Measurements from ENCODE around the gene FOXRED1. TPM values are rescaled to one million over a fixed set of nuclear protein-coding genes. Genes with fewer than 3 reads are reported as not detected.
"Not testable (repeated sequence)": the region's sequence is repeated elsewhere in the genome, so short reads cannot be mapped to it uniquely, and the experiment has no call there.

FOXRED1 gene
- total RNA-seq, 2 donors from 2014 or later, result 19.9 to 63.4 TPM

- Histone ChIP-seq H3K4me1 (no peaks in the 10 kb centered on the region), H3K9ac (ENCODE audit: low read depth in 2 of 2, low read length in 2 of 2) (no peak overlapping the region), H3K4me3 (no peak overlapping the region), H3K36me3 (peaks cover 12% of the 10 kb centered on the region), H3K27ac (no peak overlapping the region), H3K9me3 (no peaks in the 10 kb centered on the region), H3K27me3 (no peaks in the 10 kb centered on the region)
- DNase-seq, result no peak
- intact Hi-C loops (cut with DNase I), result no loop called here
- no peak for TF ChIP-seq CTCF (IDR thresholded peaks at IDR 0.05)
These were observed 15.7 kb upstream of the FOXRED1 start for GRCh38 chr11:126253265-126253664.

GRCh38 chr11:126254819-126255218 lies 14.1 kb upstream of the FOXRED1 start:
- H3K4me1 ChIP-seq, result no peaks in the 10 kb centered on the region
- no peaks in the 10 kb centered on the region for H3K27me3 ChIP-seq
- H3K4me3 ChIP-seq, result no peak overlapping the region
- no peak for TF ChIP-seq CTCF (IDR thresholded peaks at IDR 0.05)
- intact Hi-C loops (cut with DNase I), result no loop called here
- no peak overlapping the region for H3K9ac ChIP-seq (ENCODE audit: low read depth in 2 of 2, low read length in 2 of 2)
- H3K27ac ChIP-seq, result no peak overlapping the region
- H3K9me3 ChIP-seq, result no peaks in the 10 kb centered on the region
- no peak for DNase-seq
- H3K36me3 ChIP-seq, result peaks cover 12% of the 10 kb centered on the region

- H3K9ac ChIP-seq (ENCODE audit: low read depth in 2 of 2, low read length in 2 of 2), result not testable (repeated sequence)
These were observed 13.4 kb upstream of the FOXRED1 start for GRCh38 chr11:126255507-126255906.

DNA sequence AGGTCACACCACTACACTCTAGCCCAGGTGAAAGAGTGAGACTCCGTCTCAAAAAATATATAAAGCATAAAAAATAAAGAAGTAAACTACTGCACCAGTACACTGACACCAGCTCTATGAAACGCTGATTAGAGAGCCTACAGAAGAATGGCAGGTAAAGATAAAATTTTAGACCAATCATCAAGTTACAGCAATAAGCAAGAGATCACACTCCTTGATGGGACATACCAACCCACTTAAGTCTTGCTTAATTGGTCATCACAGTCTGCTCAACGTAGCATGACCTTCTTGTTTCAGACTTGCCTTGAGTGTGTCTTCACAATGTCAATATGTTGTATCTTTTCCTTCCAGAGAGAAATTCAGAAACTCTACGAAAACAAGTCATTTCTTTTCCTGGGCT lies 12.7 kb upstream of the FOXRED1 start:
- intact Hi-C loops (cut with DNase I), result no loop called here
- no peak for TF ChIP-seq CTCF (IDR thresholded peaks at IDR 0.05)
- no peaks in the 10 kb centered on the region for H3K4me1 ChIP-seq
- no peaks in the 10 kb centered on the region for H3K9me3 ChIP-seq
- DNase-seq, result no peak
- H3K4me3 ChIP-seq, result no peak overlapping the region
- no peak overlapping the region for H3K9ac ChIP-seq (ENCODE audit: low read depth in 2 of 2, low read length in 2 of 2)
- H3K36me3 ChIP-seq, result peaks cover 12% of the 10 kb centered on the region
- H3K27me3 ChIP-seq, result no peaks in the 10 kb centered on the region
- no peak overlapping the region for H3K27ac ChIP-seq

More at GRCh38 chr11:126255507-126255906, 13.4 kb upstream of the FOXRED1 start:
- H3K27ac ChIP-seq; H3K4me1 ChIP-seq; H3K27me3 ChIP-seq; intact Hi-C loops (cut with DNase I); H3K9me3 ChIP-seq; DNase-seq; H3K4me3 ChIP-seq: not testable (repeated sequence)
- H3K36me3 ChIP-seq, result peaks cover 12% of the 10 kb centered on the region

DNA sequence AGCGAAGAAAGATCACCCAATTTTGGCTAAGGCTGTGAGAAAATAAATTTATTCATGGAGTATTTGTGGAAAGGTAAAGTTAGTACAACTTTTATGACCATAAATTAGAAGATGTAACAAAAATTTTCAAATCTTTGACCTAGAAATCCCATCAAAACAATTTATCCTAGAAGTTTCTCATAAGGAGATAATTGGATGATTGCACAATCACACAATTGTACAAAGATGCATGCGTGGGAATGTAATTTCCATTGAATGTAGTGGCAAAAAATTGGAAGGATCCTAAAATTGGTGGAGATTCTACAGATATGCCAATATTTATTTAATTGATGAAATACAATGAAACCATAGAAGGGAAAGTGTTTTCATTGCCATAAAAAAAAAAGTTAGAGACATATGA lies 11.8 kb upstream of the FOXRED1 start:
- no peak for TF ChIP-seq CTCF (IDR thresholded peaks at IDR 0.05)
- Histone ChIP-seq H3K27ac (no peak overlapping the region), H3K36me3 (peaks cover 12% of the 10 kb centered on the region), H3K27me3 (no peaks in the 10 kb centered on the region), H3K4me1 (no peaks in the 10 kb centered on the region), H3K9me3 (no peaks in the 10 kb centered on the region), H3K4me3 (no peak overlapping the region), H3K9ac (ENCODE audit: low read depth in 2 of 2, low read length in 2 of 2) (no peak overlapping the region)
- intact Hi-C loops (cut with DNase I), result no loop called here
- no peak for DNase-seq

GRCh38 chr11:126257764-126258163 lies 11.2 kb upstream of the FOXRED1 start:
- Histone ChIP-seq H3K9ac (ENCODE audit: low read depth in 2 of 2, low read length in 2 of 2) (no peak overlapping the region), H3K27me3 (no peaks in the 10 kb centered on the region), H3K4me3 (no peak overlapping the region), H3K9me3 (no peaks in the 10 kb centered on the region), H3K4me1 (no peaks in the 10 kb centered on the region), H3K27ac (no peak overlapping the region), H3K36me3 (peaks cover 12% of the 10 kb centered on the region)
- no peak for TF ChIP-seq CTCF (IDR thresholded peaks at IDR 0.05)
- DNase-seq, result no peak
- intact Hi-C loops (cut with DNase I), result no loop called here
